Esophagus muscularis mucosa (tissue), 3 donors: ENCODE measurements around the gene RALGAPB.

Experiments
- POLR2AphosphoS5 ChIP-seq, 2 donors: sonication (generic); formaldehyde crosslinking; IDR thresholded peaks; one replicate each; pipeline ENCODE4 v1.6.1; 2017; ENCODE audit warnings: antibody characterized with exemption in 2 of 2
- TF ChIP-seq, protein P1 (sequence below), 3 experiments: fragments of 200-600 bp in 2 of 3; fragments of 450-650 bp in 1 of 3; sonication (generic) in 2 of 3; IDR thresholded peaks; one replicate each; pipeline ENCODE4 v1.5.1; 2017 to 2019; ENCODE audit warnings: antibody characterized with exemption in 3 of 3, mild to moderate bottlenecking in 2 of 3, moderate library complexity in 1 of 3

DNA sequence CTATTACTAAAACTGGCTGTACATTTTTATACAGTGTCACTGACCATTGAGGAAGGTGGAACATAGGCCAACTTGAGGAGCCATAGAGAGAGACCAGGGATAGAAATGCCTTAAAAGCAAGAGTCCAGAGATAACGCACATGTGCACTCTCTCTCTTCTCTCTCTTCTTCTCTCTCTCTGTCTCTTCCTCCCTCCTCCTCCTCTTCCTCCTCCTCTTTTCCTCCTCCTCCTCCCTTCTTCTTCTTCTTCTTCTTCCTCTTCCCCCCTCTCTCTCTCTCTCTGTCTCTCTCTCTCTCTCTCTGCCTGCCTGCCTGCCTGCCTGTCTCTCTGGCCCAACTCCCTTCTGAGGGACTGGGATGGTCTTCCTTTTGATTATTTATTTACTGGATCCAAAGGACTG, 92.0 kb downstream of the RALGAPB start:
- TF ChIP-seq, protein P1, sequence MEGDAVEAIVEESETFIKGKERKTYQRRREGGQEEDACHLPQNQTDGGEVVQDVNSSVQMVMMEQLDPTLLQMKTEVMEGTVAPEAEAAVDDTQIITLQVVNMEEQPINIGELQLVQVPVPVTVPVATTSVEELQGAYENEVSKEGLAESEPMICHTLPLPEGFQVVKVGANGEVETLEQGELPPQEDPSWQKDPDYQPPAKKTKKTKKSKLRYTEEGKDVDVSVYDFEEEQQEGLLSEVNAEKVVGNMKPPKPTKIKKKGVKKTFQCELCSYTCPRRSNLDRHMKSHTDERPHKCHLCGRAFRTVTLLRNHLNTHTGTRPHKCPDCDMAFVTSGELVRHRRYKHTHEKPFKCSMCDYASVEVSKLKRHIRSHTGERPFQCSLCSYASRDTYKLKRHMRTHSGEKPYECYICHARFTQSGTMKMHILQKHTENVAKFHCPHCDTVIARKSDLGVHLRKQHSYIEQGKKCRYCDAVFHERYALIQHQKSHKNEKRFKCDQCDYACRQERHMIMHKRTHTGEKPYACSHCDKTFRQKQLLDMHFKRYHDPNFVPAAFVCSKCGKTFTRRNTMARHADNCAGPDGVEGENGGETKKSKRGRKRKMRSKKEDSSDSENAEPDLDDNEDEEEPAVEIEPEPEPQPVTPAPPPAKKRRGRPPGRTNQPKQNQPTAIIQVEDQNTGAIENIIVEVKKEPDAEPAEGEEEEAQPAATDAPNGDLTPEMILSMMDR (IDR thresholded peaks at IDR 0.05): no peak
- TF ChIP-seq POLR2AphosphoS5 (IDR thresholded peaks at IDR 0.05): no peak
